ENCODE measurements around the gene BIN1. TPM values are rescaled to one million over a fixed set of nuclear protein-coding genes. Genes with fewer than 3 reads are reported as not detected.

Gene BIN1
- total RNA-seq, 1 experiment from 2014 or later, result 42.5 TPM

- TF ChIP-seq E2F4 (CRISPR knock-in tag; IDR thresholded peaks at IDR 0.05; ENCODE audit: borderline replicate concordance, low read depth), result no peak
- no peak; the same call in 1 of the 2 replicates for TF ChIP-seq CREM (CRISPR knock-in tag; IDR thresholded peaks at IDR 0.05)
- TF ChIP-seq FOXK1 (CRISPR knock-in tag; IDR thresholded peaks at IDR 0.05), result no peak
- TF ChIP-seq HMGA2 (CRISPR knock-in tag; IDR thresholded peaks at IDR 0.05), result no peak
- TF ChIP-seq NR1H2 (CRISPR knock-in tag; IDR thresholded peaks at IDR 0.05), result no peak
- TF ChIP-seq EMX1 (CRISPR knock-in tag; IDR thresholded peaks at IDR 0.05), result no peak
- TF ChIP-seq GRHL2 (CRISPR knock-in tag; IDR thresholded peaks at IDR 0.05; ENCODE audit: insufficient replicate concordance, severe bottlenecking), result no peak
- TF ChIP-seq JAZF1 (CRISPR knock-in tag; IDR thresholded peaks at IDR 0.05), result no peak
- TF ChIP-seq RELA (CRISPR knock-in tag; IDR thresholded peaks at IDR 0.05; ENCODE audit: borderline replicate concordance), result no peak
- 0 out of 2 replicates have a peak, but pooled peaks have one; percentile 26 for TF ChIP-seq NFYB (CRISPR knock-in tag; conservative IDR thresholded peaks at IDR 0.05; ENCODE audit: low read depth)
- no peak for TF ChIP-seq E2F5 (CRISPR knock-in tag; IDR thresholded peaks at IDR 0.05)
- no peak for TF ChIP-seq ZNF396 (CRISPR knock-in tag; IDR thresholded peaks at IDR 0.05; ENCODE audit: borderline replicate concordance)
- no peak for TF ChIP-seq ZNF671 (CRISPR knock-in tag; IDR thresholded peaks at IDR 0.05)
- TF ChIP-seq NR2C2 (CRISPR knock-in tag; IDR thresholded peaks at IDR 0.05), result no peak
- TF ChIP-seq ATF2 (CRISPR knock-in tag; IDR thresholded peaks at IDR 0.05; ENCODE audit: borderline replicate concordance, low read depth), result no peak
- no peak for TF ChIP-seq TEAD1 (CRISPR knock-in tag; IDR thresholded peaks at IDR 0.05)
- TF ChIP-seq SOX15 (CRISPR knock-in tag; IDR thresholded peaks at IDR 0.05), result no peak
- 0 out of 2 replicates have a peak, but pooled peaks have one; percentile 52 for TF ChIP-seq FOXP1 (CRISPR knock-in tag; IDR thresholded peaks at IDR 0.05; ENCODE audit: borderline replicate concordance)
- no peak for TF ChIP-seq NFATC4 (CRISPR knock-in tag; IDR thresholded peaks at IDR 0.05)
- 0 out of 2 replicates have a peak, but pooled peaks have one; percentile 30 for TF ChIP-seq CTCF (IDR thresholded peaks at IDR 0.05)
- no peak for TF ChIP-seq FOXJ3 (CRISPR knock-in tag; IDR thresholded peaks at IDR 0.05; ENCODE audit: borderline replicate concordance)
- TF ChIP-seq ZNF416 (CRISPR knock-in tag; IDR thresholded peaks at IDR 0.05), result no peak
- no peak for TF ChIP-seq CREB1 (CRISPR knock-in tag; IDR thresholded peaks at IDR 0.05)
- TF ChIP-seq SMAD4 (CRISPR knock-in tag; IDR thresholded peaks at IDR 0.05), result no peak
- TF ChIP-seq HMGXB4 (CRISPR knock-in tag; IDR thresholded peaks at IDR 0.05), result peak; percentile 58
- TF ChIP-seq TCF7 (CRISPR knock-in tag; IDR thresholded peaks at IDR 0.05; ENCODE audit: low read depth), result no peak
- TF ChIP-seq ZBTB43 (CRISPR knock-in tag; IDR thresholded peaks at IDR 0.05), result no peak
- TF ChIP-seq ZBTB21 (CRISPR knock-in tag; IDR thresholded peaks at IDR 0.05; ENCODE audit: borderline replicate concordance), result peak; percentile 74; the same call in 1 of the 2 replicates
- TF ChIP-seq JUN (CRISPR knock-in tag; IDR thresholded peaks at IDR 0.05), result no peak
- no peak for TF ChIP-seq TEAD4 (CRISPR knock-in tag; IDR thresholded peaks at IDR 0.05)
- no peak for TF ChIP-seq FOXP4 (CRISPR knock-in tag; IDR thresholded peaks at IDR 0.05)
Measured at GRCh38 chr2:127025359-127026166, 81.4 kb downstream of the BIN1 start (continued).
